Esophagus squamous epithelium (tissue), 4 donors: ENCODE results near the gene BNC2.

Experiments
- CTCF ChIP-seq, 6 experiments: fragments of 450-650 bp in 4 of 6; fragments of 200-600 bp in 2 of 6; sonication (generic) in 2 of 6; IDR thresholded peaks; one replicate each; pipeline ENCODE4 v1.5.1; 2016 to 2019; ENCODE audit warnings: antibody characterized with exemption in 6 of 6, mild to moderate bottlenecking in 4 of 6, moderate library complexity in 4 of 6
- POLR2A ChIP-seq, 4 donors: fragments of 450-650 bp; IDR thresholded peaks; one replicate each; pipeline ENCODE4 v1.6.1; 2017; ENCODE audit warnings: antibody characterized with exemption in 4 of 4, mild to moderate bottlenecking in 4 of 4, moderate library complexity in 3 of 4

DNA sequence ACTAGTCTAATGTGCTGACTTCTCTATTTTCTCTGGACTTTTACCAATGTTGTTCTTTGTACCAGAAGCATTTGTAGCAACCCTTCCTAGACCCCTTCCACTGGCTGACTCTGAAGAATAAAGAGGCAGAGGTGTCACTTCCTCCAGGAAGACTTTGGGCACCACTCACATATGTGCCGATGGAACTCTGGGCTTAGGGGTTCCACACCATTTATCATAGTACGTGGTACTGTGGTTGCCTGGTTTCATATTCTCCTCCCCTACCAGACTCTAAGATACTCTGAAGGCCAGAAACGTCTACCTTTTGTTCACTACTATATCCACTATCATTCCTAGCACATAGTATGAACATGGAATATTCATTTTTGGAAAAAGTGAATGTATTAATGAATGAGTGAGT is 88.0 kb downstream of the BNC2 start:
- TF ChIP-seq CTCF (IDR thresholded peaks at IDR 0.05) (no peak), POLR2A (IDR thresholded peaks at IDR 0.05) (no peak)
